ENCODE data around the gene SFPQ. TPM values are rescaled to one million over a fixed set of nuclear protein-coding genes. Genes with fewer than 3 reads are reported as not detected.
A peak's percentile ranks its signal among the peaks of the same experiment; 100 is the strongest.

The SFPQ gene
- total and polyA plus RNA-seq, 2 of the 8 experiments (the other 6 are each of a cell fraction or from before 2014, with no cell fraction given): 118 to 469 TPM

DNA sequence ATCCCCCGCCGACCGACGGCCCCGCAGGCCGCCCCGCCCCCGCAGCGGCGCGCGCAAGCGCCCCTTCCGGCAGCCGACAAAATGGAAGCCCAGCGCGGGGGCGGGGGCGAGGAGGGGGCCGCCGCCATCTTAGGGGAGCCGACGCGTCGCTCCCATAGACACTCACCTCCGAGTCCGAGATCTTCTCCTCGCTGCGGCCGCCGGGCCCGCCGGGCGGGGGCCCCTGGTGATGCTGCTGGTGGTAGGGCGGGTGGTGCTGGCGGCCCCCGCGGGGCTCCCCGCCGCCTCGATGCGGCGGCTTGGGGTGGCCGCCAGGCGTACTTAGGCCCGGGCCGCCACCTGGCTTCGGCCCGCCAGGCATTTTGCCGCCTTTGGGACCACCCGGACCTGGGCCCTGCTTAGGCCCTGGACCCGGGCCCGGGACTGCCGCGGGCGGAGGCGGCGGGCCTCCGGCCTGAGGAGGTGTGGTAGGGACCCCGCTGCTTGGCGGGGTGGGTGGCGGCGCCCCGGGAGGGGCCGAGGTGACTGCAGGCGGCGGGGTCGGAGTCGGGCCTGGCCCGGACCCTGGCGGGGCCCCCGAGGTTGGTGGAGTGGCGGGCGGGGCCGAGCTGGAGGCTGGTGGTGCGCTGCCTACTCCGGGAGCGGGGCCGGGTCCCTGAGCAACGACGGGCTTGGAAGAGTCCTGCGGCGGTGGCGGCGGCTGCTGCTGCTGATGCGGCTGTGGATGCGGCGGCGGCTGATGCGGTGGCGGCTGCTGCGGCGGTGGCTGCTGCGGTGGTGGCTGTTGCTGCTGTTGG is 691 bp downstream of the SFPQ start (continued):
- TF ChIP-seq, protein P1, sequence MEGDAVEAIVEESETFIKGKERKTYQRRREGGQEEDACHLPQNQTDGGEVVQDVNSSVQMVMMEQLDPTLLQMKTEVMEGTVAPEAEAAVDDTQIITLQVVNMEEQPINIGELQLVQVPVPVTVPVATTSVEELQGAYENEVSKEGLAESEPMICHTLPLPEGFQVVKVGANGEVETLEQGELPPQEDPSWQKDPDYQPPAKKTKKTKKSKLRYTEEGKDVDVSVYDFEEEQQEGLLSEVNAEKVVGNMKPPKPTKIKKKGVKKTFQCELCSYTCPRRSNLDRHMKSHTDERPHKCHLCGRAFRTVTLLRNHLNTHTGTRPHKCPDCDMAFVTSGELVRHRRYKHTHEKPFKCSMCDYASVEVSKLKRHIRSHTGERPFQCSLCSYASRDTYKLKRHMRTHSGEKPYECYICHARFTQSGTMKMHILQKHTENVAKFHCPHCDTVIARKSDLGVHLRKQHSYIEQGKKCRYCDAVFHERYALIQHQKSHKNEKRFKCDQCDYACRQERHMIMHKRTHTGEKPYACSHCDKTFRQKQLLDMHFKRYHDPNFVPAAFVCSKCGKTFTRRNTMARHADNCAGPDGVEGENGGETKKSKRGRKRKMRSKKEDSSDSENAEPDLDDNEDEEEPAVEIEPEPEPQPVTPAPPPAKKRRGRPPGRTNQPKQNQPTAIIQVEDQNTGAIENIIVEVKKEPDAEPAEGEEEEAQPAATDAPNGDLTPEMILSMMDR (IDR thresholded peaks at IDR 0.05; ENCODE audit: control extremely low read depth in 1 of 3, insufficient read depth in 1 of 3, low read depth in 1 of 3, low read length in 3 of 3): peak in 2 of 3 experiments; percentile 7 to 38; a peak in 3 of 4 replicates
- TF ChIP-seq SRF (IDR thresholded peaks at IDR 0.05; ENCODE audit: low read depth, low read length) (no peak), MAX (IDR thresholded peaks at IDR 0.05) (no peak; the same call in 1 of the 2 replicates), TEAD4 (IDR thresholded peaks at IDR 0.05; ENCODE audit: low read depth, low read length) (peak; percentile 19; the same call in 1 of the 2 replicates), KDM1A (IDR thresholded peaks at IDR 0.05; ENCODE audit: borderline replicate concordance, low read length) (no peak), FOSL1 (IDR thresholded peaks at IDR 0.05; ENCODE audit: insufficient read depth, low read depth, low read length) (no peak), JUND (IDR thresholded peaks at IDR 0.05; ENCODE audit: low read length) (no peak), GABPA (IDR thresholded peaks at IDR 0.05; ENCODE audit: borderline replicate concordance, insufficient read depth, low read length) (no peak), BRCA1 (IDR thresholded peaks at IDR 0.05; ENCODE audit: low read depth, low read length) (no peak), SP2 (IDR thresholded peaks at IDR 0.05; ENCODE audit: low read length) (no peak), ATF3 (IDR thresholded peaks at IDR 0.05; ENCODE audit: insufficient read depth, low read depth, low read length) (no peak), RBBP5 (IDR thresholded peaks at IDR 0.05; ENCODE audit: borderline replicate concordance, low read depth, low read length) (peak; percentile 14; the same call in 1 of the 2 replicates), CBX8 (IDR thresholded peaks at IDR 0.05; ENCODE audit: borderline replicate concordance, low read depth, low read length) (no peak), CREB1 (IDR thresholded peaks at IDR 0.05) (peak; percentile 58; the same call in 1 of the 2 replicates), JUN (IDR thresholded peaks at IDR 0.05; ENCODE audit: low read depth, low read length) (no peak), POLR2AphosphoS5 (IDR thresholded peaks at IDR 0.05; ENCODE audit: low read depth, low read length) (peak; percentile 89), TBP (IDR thresholded peaks at IDR 0.05; ENCODE audit: low read depth, low read length) (peak; percentile 17; the same call in 1 of the 2 replicates), POU5F1 (IDR thresholded peaks at IDR 0.05; ENCODE audit: low read depth, low read length) (no peak), ASH2L (IDR thresholded peaks at IDR 0.05; ENCODE audit: low read length) (no peak), SIN3A (conservative IDR thresholded peaks at IDR 0.05 in 1 of 2, IDR thresholded peaks at IDR 0.05 in 1 of 2; ENCODE audit: low read depth in 1 of 2, low read length in 2 of 2) (peak in 1 of 2 experiments; percentile 76; a peak in 2 of 4 replicates), EGR1 (IDR thresholded peaks at IDR 0.05; ENCODE audit: borderline replicate concordance, low read depth, low read length) (peak; percentile 99)
